ENCODE data around the gene ZSCAN16. TPM values are rescaled to one million over a fixed set of nuclear protein-coding genes. Genes with fewer than 3 reads are reported as not detected.
A peak's percentile ranks its signal among the peaks of the same experiment; 100 is the strongest.

The ZSCAN16 gene
- total and polyA plus RNA-seq, 2 of the 13 experiments (the other 11 are each of a cell fraction or from before 2014, with no cell fraction given): 5.7 to 12.7 TPM

DNA sequence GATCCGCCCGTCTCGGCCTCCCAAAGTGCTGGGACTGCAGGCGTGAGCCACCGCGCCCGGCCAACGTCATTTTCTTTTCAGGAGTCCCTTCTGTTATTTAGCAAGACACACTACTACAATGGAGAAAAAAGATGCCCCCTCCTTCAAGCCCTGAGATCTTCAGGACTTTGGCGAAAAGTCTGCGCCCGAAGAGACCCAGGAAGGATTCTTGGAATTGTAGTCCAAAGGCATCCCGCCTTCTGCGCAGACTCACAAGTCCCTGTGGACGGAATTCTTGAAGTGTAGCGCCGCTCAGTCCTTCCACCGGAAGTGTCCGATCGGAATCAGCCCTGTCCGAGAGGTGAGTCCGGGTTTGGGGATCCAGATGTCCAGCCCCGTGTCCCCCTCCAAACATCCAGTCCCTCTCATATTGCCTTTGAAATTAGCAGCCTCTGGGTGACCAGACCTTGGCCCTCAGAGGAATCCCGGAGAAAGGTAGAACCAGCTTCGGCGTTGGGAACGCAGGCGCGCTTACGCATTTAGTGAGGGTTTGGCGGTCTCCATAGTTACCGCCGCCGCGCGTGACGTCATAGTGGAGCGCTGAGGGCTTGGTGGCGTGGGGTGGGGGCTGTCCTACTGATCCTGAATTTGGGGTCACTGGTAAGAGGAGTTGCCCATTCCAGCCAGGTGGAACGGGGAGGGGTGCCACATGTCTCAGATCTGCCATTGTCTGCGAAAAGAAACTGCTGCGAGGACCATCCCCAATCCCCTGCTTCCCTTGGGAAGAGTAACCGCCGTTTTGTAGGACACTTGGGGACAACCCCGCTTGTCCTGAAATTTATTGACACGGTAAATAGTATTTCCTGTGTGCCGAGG lies 43.6 kb upstream of the ZSCAN16 start (continued):
- TF ChIP-seq ZNF674 (CRISPR knock-in tag; IDR thresholded peaks at IDR 0.05; ENCODE audit: low read depth): no peak
- TF ChIP-seq ZNF619 (CRISPR knock-in tag; IDR thresholded peaks at IDR 0.05): peak; percentile 84; the same call in 1 of the 2 replicates
- TF ChIP-seq ELF1 (CRISPR knock-in tag; IDR thresholded peaks at IDR 0.05): peak; percentile 91
- TF ChIP-seq MLLT10 (CRISPR knock-in tag; IDR thresholded peaks at IDR 0.05): no peak
- TF ChIP-seq XRCC5 (optimal IDR thresholded peaks at IDR 0.05; ENCODE audit: low read length): peak; percentile 98
- TF ChIP-seq NFATC3 (CRISPR knock-in tag; IDR thresholded peaks at IDR 0.05): no peak
- TF ChIP-seq ZNF567 (CRISPR knock-in tag; IDR thresholded peaks at IDR 0.05; ENCODE audit: borderline replicate concordance): peak; percentile 99
- TF ChIP-seq DNMT1 (CRISPR knock-in tag; IDR thresholded peaks at IDR 0.05): peak; percentile 57; the same call in 1 of the 2 replicates
- TF ChIP-seq ZMYM4 (CRISPR knock-in tag; IDR thresholded peaks at IDR 0.05): peak; percentile 96
- peak; percentile 66; the same call in 1 of the 2 replicates for TF ChIP-seq ZNF790 (CRISPR knock-in tag; IDR thresholded peaks at IDR 0.05; ENCODE audit: borderline replicate concordance)
- TF ChIP-seq SKI (IDR thresholded peaks at IDR 0.05; ENCODE audit: partially characterized antibody): peak; percentile 97
- 0 out of 2 replicates have a peak, but pooled peaks have one; percentile 33 for TF ChIP-seq ZNF775 (CRISPR knock-in tag; IDR thresholded peaks at IDR 0.05; ENCODE audit: borderline replicate concordance)
- peak; percentile 84 for TF ChIP-seq ZNF335 (CRISPR knock-in tag; IDR thresholded peaks at IDR 0.05)
- TF ChIP-seq CAMTA2 (CRISPR knock-in tag; IDR thresholded peaks at IDR 0.05; ENCODE audit: borderline replicate concordance): no peak
- TF ChIP-seq, protein P1, sequence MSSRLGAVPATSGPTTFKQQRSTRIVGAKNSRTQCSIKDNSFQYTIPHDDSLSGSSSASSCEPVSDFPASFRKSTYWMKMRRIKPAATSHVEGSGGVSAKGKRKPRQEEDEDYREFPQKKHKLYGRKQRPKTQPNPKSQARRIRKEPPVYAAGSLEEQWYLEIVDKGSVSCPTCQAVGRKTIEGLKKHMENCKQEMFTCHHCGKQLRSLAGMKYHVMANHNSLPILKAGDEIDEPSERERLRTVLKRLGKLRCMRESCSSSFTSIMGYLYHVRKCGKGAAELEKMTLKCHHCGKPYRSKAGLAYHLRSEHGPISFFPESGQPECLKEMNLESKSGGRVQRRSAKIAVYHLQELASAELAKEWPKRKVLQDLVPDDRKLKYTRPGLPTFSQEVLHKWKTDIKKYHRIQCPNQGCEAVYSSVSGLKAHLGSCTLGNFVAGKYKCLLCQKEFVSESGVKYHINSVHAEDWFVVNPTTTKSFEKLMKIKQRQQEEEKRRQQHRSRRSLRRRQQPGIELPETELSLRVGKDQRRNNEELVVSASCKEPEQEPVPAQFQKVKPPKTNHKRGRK (CRISPR knock-in tag; IDR thresholded peaks at IDR 0.05): no peak
- TF ChIP-seq TFAP4 (IDR thresholded peaks at IDR 0.05; ENCODE audit: borderline replicate concordance, low read depth): peak; percentile 25; the same call in 1 of the 2 replicates
- no peak for TF ChIP-seq FOXP1 (IDR thresholded peaks at IDR 0.05)
- peak; percentile 62; the same call in 1 of the 2 replicates for TF ChIP-seq FOXP1 (CRISPR knock-in tag; IDR thresholded peaks at IDR 0.05)
- TF ChIP-seq GATAD1 (CRISPR knock-in tag; IDR thresholded peaks at IDR 0.05): peak; percentile 100
- TF ChIP-seq CHCHD3 (CRISPR knock-in tag; IDR thresholded peaks at IDR 0.05): no peak
- TF ChIP-seq PATZ1 (CRISPR knock-in tag; IDR thresholded peaks at IDR 0.05): peak; percentile 82
- no peak for TF ChIP-seq ZNF33A (CRISPR knock-in tag; IDR thresholded peaks at IDR 0.05; ENCODE audit: borderline replicate concordance)
- no peak for TF ChIP-seq ZNF569 (CRISPR knock-in tag; IDR thresholded peaks at IDR 0.05; ENCODE audit: borderline replicate concordance)
- TF ChIP-seq ATF2 (CRISPR knock-in tag; IDR thresholded peaks at IDR 0.05): peak; percentile 97
- TF ChIP-seq PPARG (CRISPR knock-in tag; conservative IDR thresholded peaks at IDR 0.05): 0 out of 2 replicates have a peak, but pooled peaks have one; percentile 53
